HCT116 (cell line): ENCODE data around the gene MYH10. TPM values are rescaled to one million over a fixed set of nuclear protein-coding genes. Genes with fewer than 3 reads are reported as not detected.

Experiments
- ATAC-seq: fragments of 200-7000 bp; cut with Tn5 transposase; 2 replicates; pipeline ENCODE4 v1.9.1; 2020; ENCODE audit warnings: mild to moderate bottlenecking, moderate library complexity
- BruUV-seq: library from RNA; stranded (reverse); fragments of 400-500 nt; replicated peaks from 2 replicates; lab custom pipeline; 2021; lab: Mats Ljungman, UMichigan
- CTCF ChIA-PET: fragments of 300-600 bp; sonication (Branson Sonifier 250); formaldehyde crosslinking; loops from one replicate; lab custom pipeline; 2021; ENCODE audit warnings: antibody characterized with exemption; lab: Charles Lee
- POLR2A ChIA-PET: fragments of 300-600, 350-600 bp; sonication (Branson Sonifier 250); formaldehyde crosslinking; loops from one replicate; lab custom pipeline; 2021; ENCODE audit warnings: antibody characterized with exemption; lab: Charles Lee
- RAD21 ChIA-PET, 2 experiments: fragments of 300-600 bp; sonication (Branson Sonifier 250); formaldehyde crosslinking; loops; one replicate each; lab custom pipeline; 2023; ENCODE audit warnings: low total read pairs in 2 of 2; ENCODE audit not compliant: uncharacterized antibody in 2 of 2, unreplicated experiment in 2 of 2, low non-redundant PET in 1 of 2; lab: Charles Lee
- DNase-seq: peaks from one replicate; pipeline ENCODE4 v3.0.0-alpha.2; 2010; ENCODE audit warnings: low read depth, low spot score
- H2AFZ ChIP-seq: fragments of 200-600 bp; shearing (Covaris generic), sonication (generic); 2 replicates; pipeline ENCODE4 v1.6.1; 2017; ENCODE audit warnings: low read depth, mixed run types, mixed read lengths, antibody characterized with exemption, low read length; ENCODE audit not compliant: poor library complexity, severe bottlenecking
- H3K27ac ChIP-seq: 2 replicates; pipeline ENCODE4 v1.5.1; 2012; ENCODE audit warnings: low read depth, low read length
- H3K27me3 ChIP-seq: fragments of 200-600 bp; sonication (generic); 2 replicates; pipeline ENCODE4 v1.6.1; 2016; ENCODE audit warnings: mixed run types, low read length, mixed read lengths; ENCODE audit not compliant: insufficient read depth
- H3K36me3 ChIP-seq, 2 experiments: fragments of 200-500 bp in 1 of 2; fragments of 200-600 bp in 1 of 2; sonication (Bioruptor generic) in 1 of 2; sonication (generic) in 1 of 2; 2 replicates each; pipeline versions ENCODE4 v1.5.1 to v1.6.1; 2014 to 2016; ENCODE audit warnings: low read length in 2 of 2, inconsistent platforms in 1 of 2, mixed read lengths in 1 of 2, mixed run types in 1 of 2; ENCODE audit not compliant: insufficient read depth in 2 of 2, control insufficient read depth in 1 of 2
- H3K4me1 ChIP-seq, 2 experiments: fragments of 200-600 bp in 1 of 2; sonication (generic) in 1 of 2; 2 replicates each; pipeline versions ENCODE4 v1.5.1 to v1.6.1; 2012 to 2017; ENCODE audit warnings: low read length in 2 of 2, inconsistent platforms in 1 of 2, mild to moderate bottlenecking in 1 of 2, mixed read lengths in 1 of 2, mixed run types in 1 of 2, moderate library complexity in 1 of 2; ENCODE audit not compliant: insufficient read depth in 2 of 2, control insufficient read depth in 1 of 2
- H3K4me2 ChIP-seq: fragments of 200-600 bp; sonication (generic); 2 replicates; pipeline ENCODE4 v1.6.1; 2017; ENCODE audit warnings: mixed run types, low read length, mixed read lengths
- H3K4me3 ChIP-seq, 2 experiments: fragments of 200-600 bp in 1 of 2; sonication (generic) in 1 of 2; replicated peaks in 1 of 2; 2 replicates each; pipeline ENCODE4 v1.5.1; 2011 to 2016; ENCODE audit warnings: low read length in 2 of 2, control low read depth in 1 of 2, low read depth in 1 of 2, mild to moderate bottlenecking in 1 of 2, mixed read lengths in 1 of 2, mixed run types in 1 of 2
- H3K79me2 ChIP-seq: fragments of 200-600 bp; sonication (generic); 2 replicates; pipeline ENCODE4 v1.6.1; 2017; ENCODE audit warnings: mild to moderate bottlenecking, mixed run types, low read length, moderate library complexity, mixed read lengths; ENCODE audit not compliant: insufficient read depth
- H3K9ac ChIP-seq: fragments of 200-600 bp; sonication (generic); 2 replicates; pipeline ENCODE4 v1.6.1; 2016; ENCODE audit warnings: low read length, mixed read lengths
- H3K9me2 ChIP-seq: fragments of 200-600 bp; sonication (generic), shearing (Covaris generic); 2 replicates; pipeline ENCODE4 v1.6.1; 2017; ENCODE audit warnings: mixed run types, mild to moderate bottlenecking, moderate library complexity; ENCODE audit not compliant: insufficient read depth
- H3K9me3 ChIP-seq, 2 experiments: fragments of 200-500 bp in 1 of 2; fragments of 200-600 bp in 1 of 2; sonication (Bioruptor generic) in 1 of 2; sonication (generic) in 1 of 2; 2 replicates each; pipeline ENCODE4 v1.6.1; 2014 to 2017; ENCODE audit warnings: low read length in 2 of 2, mixed read lengths in 2 of 2, inconsistent platforms in 1 of 2, low read depth in 1 of 2, mild to moderate bottlenecking in 1 of 2, mixed run types in 1 of 2, moderate library complexity in 1 of 2; ENCODE audit not compliant: control insufficient read depth in 1 of 2, insufficient read depth in 1 of 2
- H4K20me1 ChIP-seq: fragments of 200-600 bp; sonication (generic), shearing (Covaris generic); 2 replicates; pipeline ENCODE4 v1.6.1; 2017; ENCODE audit warnings: mixed run types, mild to moderate bottlenecking, moderate library complexity; ENCODE audit not compliant: insufficient read depth
- ATF3 ChIP-seq: IDR thresholded peaks from 2 replicates; pipeline ENCODE4 v1.6.1; 2012
- CEBPB ChIP-seq: IDR thresholded peaks from 2 replicates; pipeline ENCODE4 v1.6.1; 2012; ENCODE audit warnings: low read depth
- CTCF ChIP-seq, 3 experiments: fragments of 200-600 bp in 1 of 3; sonication (generic) in 1 of 3; IDR thresholded peaks in 2 of 3; conservative IDR thresholded peaks in 1 of 3; 2 replicates each; pipeline ENCODE4 v1.5.1; 2012 to 2017; ENCODE audit warnings: low read depth in 2 of 3, low read length in 2 of 3, antibody characterized with exemption in 1 of 3, borderline replicate concordance in 1 of 3, control low read depth in 1 of 3, mild to moderate bottlenecking in 1 of 3, mixed read lengths in 1 of 3, mixed run types in 1 of 3, moderate library complexity in 1 of 3; ENCODE audit not compliant: insufficient read depth in 1 of 3
- EGR1 ChIP-seq: IDR thresholded peaks from 2 replicates; pipeline ENCODE4 v1.6.1; 2012; ENCODE audit warnings: low read depth
- ELF1 ChIP-seq: IDR thresholded peaks from 2 replicates; pipeline ENCODE4 v1.6.1; 2012; ENCODE audit warnings: low read depth, borderline replicate concordance
- EZH2phosphoT487 ChIP-seq: fragments of 200-600 bp; IDR thresholded peaks from 2 replicates; pipeline ENCODE4 v1.6.1; 2018; ENCODE audit warnings: antibody characterized with exemption, borderline replicate concordance
- FOSL1 ChIP-seq: IDR thresholded peaks from 2 replicates; pipeline ENCODE4 v1.6.1; 2012; ENCODE audit warnings: low read depth
- JUND ChIP-seq: IDR thresholded peaks from 2 replicates; pipeline ENCODE4 v1.6.1; 2012
- POLR2A ChIP-seq: IDR thresholded peaks from 2 replicates; pipeline ENCODE4 v1.7.0; 2011; ENCODE audit warnings: borderline replicate concordance; ENCODE audit not compliant: insufficient read depth, insufficient read length; ENCODE audit errors: extremely low read depth
- REST ChIP-seq: IDR thresholded peaks from 2 replicates; pipeline ENCODE4 v1.6.1; 2012; ENCODE audit warnings: low read depth
- SIN3A ChIP-seq: IDR thresholded peaks from 2 replicates; pipeline ENCODE4 v1.6.1; 2012; ENCODE audit warnings: low read depth
- SP1 ChIP-seq: IDR thresholded peaks from 2 replicates; pipeline ENCODE4 v1.6.1; 2012; ENCODE audit warnings: low read depth
- SRF ChIP-seq: IDR thresholded peaks from 2 replicates; pipeline ENCODE4 v1.6.1; 2012; ENCODE audit warnings: low read depth
- intact Hi-C: fragments of 100-400 bp; cut with micrococcal nuclease; formaldehyde crosslinking; loops from 2 replicates; pipeline ENCODE4 v1.10.0; 2022
- total RNA-seq: library from RNA; stranded (reverse); gene quantifications from one replicate; pipeline ENCODE4 v1.2.1, GENCODE V29; 2021; ENCODE audit not compliant: unreplicated experiment
- TF ChIP-seq, protein P1 (sequence below): IDR thresholded peaks from 2 replicates; pipeline ENCODE4 v1.6.1; 2011; ENCODE audit warnings: mild to moderate bottlenecking, low read length, moderate library complexity; ENCODE audit not compliant: insufficient replicate concordance; ENCODE audit errors: extremely low read depth
- TF ChIP-seq, protein P2 (sequence below): IDR thresholded peaks from 2 replicates; pipeline ENCODE4 v1.6.1; 2012

The MYH10 gene
- total RNA-seq, 1 experiment from 2014 or later: 39.2 TPM

DNA sequence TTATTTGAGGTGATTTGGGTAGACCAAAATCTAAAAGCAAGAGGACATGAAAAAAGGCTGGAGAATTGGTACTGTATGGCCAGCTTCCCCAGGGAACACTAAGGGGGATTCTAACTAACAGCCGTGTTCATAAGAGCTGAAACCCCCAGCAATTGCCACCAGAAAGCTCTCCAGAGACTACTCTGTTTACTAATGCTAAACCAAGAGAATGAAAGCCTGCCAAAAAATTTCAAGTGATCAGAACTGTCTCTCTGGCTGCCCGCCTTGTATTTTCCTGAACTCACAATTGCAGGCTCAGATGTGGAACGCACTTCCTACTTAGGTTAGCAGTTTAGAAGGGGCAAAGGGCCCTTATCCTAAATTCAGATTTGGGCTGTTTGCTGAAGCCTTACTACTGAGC lies 24.1 kb downstream of the MYH10 start:
- intact Hi-C loops: no loop called here
- DNase-seq: no peak
- Histone ChIP-seq H3K9ac (no peak overlapping the region), H3K79me2 (peaks cover 10% of the 10 kb centered on the region), H3K4me2 (no peak overlapping the region), H3K9me3 (no peaks in the 10 kb centered on the region), H3K4me3 (no peak overlapping the region), H3K27me3 (no peaks in the 10 kb centered on the region), H3K9me2 (no peaks in the 10 kb centered on the region), H3K4me1 (no peaks in the 10 kb centered on the region), H3K36me3 (no peaks in the 10 kb centered on the region), H3K27ac (no peak overlapping the region), H2AFZ (no peak overlapping the region), H4K20me1 (no peaks in the 10 kb centered on the region)
- TF ChIP-seq FOSL1: no peak
- TF ChIP-seq CTCF (IDR thresholded peaks at IDR 0.05 in 2 of 3, conservative IDR thresholded peaks at IDR 0.05 in 1 of 3; ENCODE audit: borderline replicate concordance in 1 of 3, insufficient read depth in 1 of 3, low read depth in 2 of 3, low read length in 2 of 3): no peak
- TF ChIP-seq ATF3: no peak
- TF ChIP-seq POLR2A: no peak
- no peak for TF ChIP-seq EZH2phosphoT487
- TF ChIP-seq REST: no peak
- no peak for TF ChIP-seq CEBPB
- TF ChIP-seq SP1: no peak
- no peak for TF ChIP-seq ELF1
- no peak for TF ChIP-seq SIN3A
- TF ChIP-seq SRF: no peak
- TF ChIP-seq, protein P1, sequence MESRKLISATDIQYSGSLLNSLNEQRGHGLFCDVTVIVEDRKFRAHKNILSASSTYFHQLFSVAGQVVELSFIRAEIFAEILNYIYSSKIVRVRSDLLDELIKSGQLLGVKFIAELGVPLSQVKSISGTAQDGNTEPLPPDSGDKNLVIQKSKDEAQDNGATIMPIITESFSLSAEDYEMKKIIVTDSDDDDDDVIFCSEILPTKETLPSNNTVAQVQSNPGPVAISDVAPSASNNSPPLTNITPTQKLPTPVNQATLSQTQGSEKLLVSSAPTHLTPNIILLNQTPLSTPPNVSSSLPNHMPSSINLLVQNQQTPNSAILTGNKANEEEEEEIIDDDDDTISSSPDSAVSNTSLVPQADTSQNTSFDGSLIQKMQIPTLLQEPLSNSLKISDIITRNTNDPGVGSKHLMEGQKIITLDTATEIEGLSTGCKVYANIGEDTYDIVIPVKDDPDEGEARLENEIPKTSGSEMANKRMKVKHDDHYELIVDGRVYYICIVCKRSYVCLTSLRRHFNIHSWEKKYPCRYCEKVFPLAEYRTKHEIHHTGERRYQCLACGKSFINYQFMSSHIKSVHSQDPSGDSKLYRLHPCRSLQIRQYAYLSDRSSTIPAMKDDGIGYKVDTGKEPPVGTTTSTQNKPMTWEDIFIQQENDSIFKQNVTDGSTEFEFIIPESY: no peak
- no peak for TF ChIP-seq EGR1
- no peak for TF ChIP-seq JUND
- TF ChIP-seq, protein P2, sequence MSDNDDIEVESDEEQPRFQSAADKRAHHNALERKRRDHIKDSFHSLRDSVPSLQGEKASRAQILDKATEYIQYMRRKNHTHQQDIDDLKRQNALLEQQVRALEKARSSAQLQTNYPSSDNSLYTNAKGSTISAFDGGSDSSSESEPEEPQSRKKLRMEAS: no peak
- ChIA-PET POLR2A (no interaction called here), CTCF (no interaction called here), RAD21 (no interaction called here)
- BruUV-seq: no TSS peak
- no peak for ATAC-seq
